CD4-positive, alpha-beta T cell (primary cell): Measurements from ENCODE around the gene RAB7A. TPM values are rescaled to one million over a fixed set of nuclear protein-coding genes. Genes with fewer than 3 reads are reported as not detected.

ENCODE experiments used
- ATAC-seq: fragments of 200-7000 bp; cut with Tn5 transposase; one replicate; pipeline ENCODE4 v1.10.0; 2022; ENCODE audit warnings: mild to moderate bottlenecking; ENCODE audit not compliant: poor library complexity
- CTCF ChIA-PET: fragments of 350-600 bp; sonication (Branson Sonifier 250); formaldehyde crosslinking; loops from one replicate; lab custom pipeline; 2021; ENCODE audit warnings: antibody characterized with exemption, inconsistent platforms; lab: Charles Lee
- POLR2A ChIA-PET: fragments of 350-600 bp; sonication (Branson Sonifier 250); formaldehyde crosslinking; loops from one replicate; lab custom pipeline; 2021; ENCODE audit warnings: antibody characterized with exemption, inconsistent platforms; lab: Charles Lee
- DNase-seq, 14 experiments: peaks; one replicate each; pipeline ENCODE4 v3.0.0-alpha.2; 2013 to 2020; ENCODE audit warnings: mixed read lengths in 2 of 14
- H3K27ac ChIP-seq, 2 donors: one replicate each; pipeline versions ENCODE4 v1.5.1 to v1.7.0; 2013; ENCODE audit warnings: low read length in 2 of 2, low read depth in 1 of 2, mild to moderate bottlenecking in 1 of 2
- H3K27me3 ChIP-seq, 2 experiments: 1 replicate in 1 of 2; 2 replicates in 1 of 2; pipeline versions ENCODE4 v1.6.1 to v1.7.0; 2013; ENCODE audit warnings: low read length in 2 of 2, control low read depth in 1 of 2, mild to moderate bottlenecking in 1 of 2, moderate library complexity in 1 of 2; ENCODE audit not compliant: insufficient read depth in 2 of 2, control insufficient read depth in 1 of 2
- H3K36me3 ChIP-seq: one replicate; pipeline ENCODE4 v1.6.1; 2013; ENCODE audit warnings: low read length, control low read depth; ENCODE audit not compliant: insufficient read depth
- H3K4me1 ChIP-seq: one replicate; pipeline ENCODE4 v1.6.1; 2013; ENCODE audit warnings: low read length, control low read depth; ENCODE audit not compliant: insufficient read depth
- H3K4me3 ChIP-seq: one replicate; pipeline ENCODE4 v1.5.1; 2013; ENCODE audit warnings: mild to moderate bottlenecking, low read length, moderate library complexity
- H3K9me3 ChIP-seq, 2 experiments: 1 replicate in 1 of 2; 2 replicates in 1 of 2; pipeline versions ENCODE4 v1.6.1 to v1.7.0; 2013; ENCODE audit warnings: low read length in 2 of 2, mild to moderate bottlenecking in 2 of 2, control low read depth in 1 of 2, moderate library complexity in 1 of 2; ENCODE audit not compliant: control insufficient read depth in 1 of 2, insufficient read depth in 1 of 2
- H3K27ac Mint-ChIP-seq: one replicate; pipeline ENCODE4 v1.8.0; 2020; ENCODE audit warnings: mixed read lengths
- H3K27me3 Mint-ChIP-seq: one replicate; pipeline ENCODE4 v1.8.0; 2021; ENCODE audit warnings: mixed read lengths
- H3K36me3 Mint-ChIP-seq: one replicate; pipeline ENCODE4 v1.8.0; 2021; ENCODE audit warnings: low read depth, mixed read lengths
- H3K4me1 Mint-ChIP-seq: one replicate; pipeline ENCODE4 v1.8.0; 2021; ENCODE audit warnings: low read depth, mixed read lengths
- H3K4me3 Mint-ChIP-seq: one replicate; pipeline ENCODE4 v1.8.0; 2020; ENCODE audit warnings: mild to moderate bottlenecking, mixed read lengths
- H3K9me3 Mint-ChIP-seq: one replicate; pipeline ENCODE4 v1.8.0; 2020; ENCODE audit warnings: mixed read lengths
- intact Hi-C, 2 experiments: fragments of 100-400 bp; cut with DNase I in 1 of 2; cut with micrococcal nuclease in 1 of 2; formaldehyde crosslinking; loops; one replicate each; pipeline versions ENCODE4 v1.15.1 to v1.9.0; 2023 to 2025; cut with DNase I, micrococcal nuclease
- total RNA-seq, 174 experiments: library from RNA in 2 of 174; stranded (reverse) in 2 of 174; gene quantifications; one replicate each; pipeline ENCODE4 v1.2.3 and lab custom pipeline; 2021 to 2026
- TF ChIP-seq, protein P1 (sequence below): fragments of 200-600 bp; IDR thresholded peaks from one replicate; pipeline ENCODE4 v1.8.0; 2022; ENCODE audit warnings: antibody characterized with exemption, mild to moderate bottlenecking

The RAB7A gene
- total RNA-seq, 2 experiments from 2014 or later, result 113 to 121 TPM

DNA sequence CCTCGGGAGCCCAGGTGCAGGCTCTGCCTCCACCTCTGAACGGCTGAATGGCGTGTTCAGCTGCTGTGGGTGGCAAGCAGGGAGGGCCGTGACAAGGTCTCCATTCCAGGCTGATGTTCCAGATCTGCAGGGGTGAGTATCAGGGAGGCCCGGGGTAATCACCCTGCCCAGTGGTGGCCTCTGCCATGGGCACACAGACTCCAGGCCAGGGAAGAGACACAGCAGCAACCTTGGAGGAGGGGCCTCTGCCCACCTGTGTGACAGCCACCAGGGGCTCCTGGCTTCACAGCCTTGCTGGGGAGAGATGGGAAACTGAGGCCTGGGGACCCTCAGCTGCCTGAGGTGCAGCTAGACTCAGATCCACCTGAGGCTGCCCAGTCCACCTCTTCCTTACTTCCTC lies 127.8 kb downstream of the RAB7A start:
- Histone ChIP-seq H3K27ac (no peak overlapping the region), H3K27me3 (no peaks in the 10 kb centered on the region), H3K4me3 (no peak overlapping the region), H3K4me1 (peaks cover 4% of the 10 kb centered on the region), H3K36me3 (no peaks in the 10 kb centered on the region), H3K9me3 (peaks cover 24 to 39% of the 10 kb centered on the region in 2 experiments)
- ChIA-PET CTCF (no interaction called here), POLR2A (no interaction called here)
- H3K27me3 Mint-ChIP-seq, result no peaks in the 10 kb centered on the region
- no peak overlapping the region for H3K4me3 Mint-ChIP-seq
- no peak overlapping the region for H3K27ac Mint-ChIP-seq
- H3K4me1 Mint-ChIP-seq, result no peaks in the 10 kb centered on the region
- DNase-seq, result no peak
- TF ChIP-seq, protein P1, sequence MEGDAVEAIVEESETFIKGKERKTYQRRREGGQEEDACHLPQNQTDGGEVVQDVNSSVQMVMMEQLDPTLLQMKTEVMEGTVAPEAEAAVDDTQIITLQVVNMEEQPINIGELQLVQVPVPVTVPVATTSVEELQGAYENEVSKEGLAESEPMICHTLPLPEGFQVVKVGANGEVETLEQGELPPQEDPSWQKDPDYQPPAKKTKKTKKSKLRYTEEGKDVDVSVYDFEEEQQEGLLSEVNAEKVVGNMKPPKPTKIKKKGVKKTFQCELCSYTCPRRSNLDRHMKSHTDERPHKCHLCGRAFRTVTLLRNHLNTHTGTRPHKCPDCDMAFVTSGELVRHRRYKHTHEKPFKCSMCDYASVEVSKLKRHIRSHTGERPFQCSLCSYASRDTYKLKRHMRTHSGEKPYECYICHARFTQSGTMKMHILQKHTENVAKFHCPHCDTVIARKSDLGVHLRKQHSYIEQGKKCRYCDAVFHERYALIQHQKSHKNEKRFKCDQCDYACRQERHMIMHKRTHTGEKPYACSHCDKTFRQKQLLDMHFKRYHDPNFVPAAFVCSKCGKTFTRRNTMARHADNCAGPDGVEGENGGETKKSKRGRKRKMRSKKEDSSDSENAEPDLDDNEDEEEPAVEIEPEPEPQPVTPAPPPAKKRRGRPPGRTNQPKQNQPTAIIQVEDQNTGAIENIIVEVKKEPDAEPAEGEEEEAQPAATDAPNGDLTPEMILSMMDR, result no peak
- peaks cover 2% of the 10 kb centered on the region for H3K9me3 Mint-ChIP-seq
- ATAC-seq, result no peak
- peaks cover 14% of the 10 kb centered on the region for H3K36me3 Mint-ChIP-seq
- intact Hi-C loops, result no loop called here

- Mint-ChIP-seq H3K36me3 (peaks cover 20% of the 10 kb centered on the region), H3K4me3 (no peak overlapping the region), H3K27ac (no peak overlapping the region), H3K27me3 (no peaks in the 10 kb centered on the region), H3K9me3 (peaks cover 2% of the 10 kb centered on the region), H3K4me1 (no peaks in the 10 kb centered on the region)
- ATAC-seq (no peak), DNase-seq (no peak)
- intact Hi-C loops, result no loop called here
- no peak overlapping the region for H3K27ac ChIP-seq
- peaks cover 4% of the 10 kb centered on the region for H3K4me1 ChIP-seq
- POLR2A ChIA-PET, result no interaction called here
- peaks cover 31 to 46% of the 10 kb centered on the region in 2 experiments for H3K9me3 ChIP-seq
- H3K36me3 ChIP-seq, result no peaks in the 10 kb centered on the region
- H3K27me3 ChIP-seq, result no peaks in the 10 kb centered on the region
- no peak overlapping the region for H3K4me3 ChIP-seq
- TF ChIP-seq, protein P1, result no peak
- CTCF ChIA-PET, result no interaction called here
Measured at GRCh38 chr3:128854475-128854874, 128.5 kb downstream of the RAB7A start.

GRCh38 chr3:128855569-128855968 lies 129.6 kb downstream of the RAB7A start:
- no peak overlapping the region for H3K4me3 ChIP-seq
- POLR2A ChIA-PET, result no interaction called here
- intact Hi-C loops, result no loop called here

More at GRCh38 chr3:128855569-128855968, 129.6 kb downstream of the RAB7A start:
- Mint-ChIP-seq H3K27ac (no peak overlapping the region), H3K9me3 (peaks cover 2% of the 10 kb centered on the region), H3K36me3 (peaks cover 30% of the 10 kb centered on the region), H3K4me3 (no peak overlapping the region), H3K4me1 (no peaks in the 10 kb centered on the region), H3K27me3 (no peaks in the 10 kb centered on the region)
- no peaks in the 10 kb centered on the region for H3K27me3 ChIP-seq
- H3K4me1 ChIP-seq, result peaks cover 4% of the 10 kb centered on the region
- DNase-seq (no peak), ATAC-seq (no peak)
- TF ChIP-seq, protein P1, result no peak
- no peak overlapping the region for H3K27ac ChIP-seq
- H3K9me3 ChIP-seq, result peaks cover 42 to 56% of the 10 kb centered on the region in 2 experiments
- H3K36me3 ChIP-seq, result no peaks in the 10 kb centered on the region
- CTCF ChIA-PET, result no interaction called here
